GM21381 (cell line): ENCODE results near the gene ARHGAP26.

Experiments used
- ATAC-seq: cut with Tn5 transposase; IDR thresholded peaks from one replicate; pipeline ENCODE4 v1.9.1; 2021; ENCODE audit warnings: mild to moderate bottlenecking, moderate library complexity; ENCODE audit not compliant: unreplicated experiment

ARHGAP26 gene

GRCh38 chr5:143228597-143229293 is 458.6 kb downstream of the ARHGAP26 start:
- ATAC-seq: no peak

DNA sequence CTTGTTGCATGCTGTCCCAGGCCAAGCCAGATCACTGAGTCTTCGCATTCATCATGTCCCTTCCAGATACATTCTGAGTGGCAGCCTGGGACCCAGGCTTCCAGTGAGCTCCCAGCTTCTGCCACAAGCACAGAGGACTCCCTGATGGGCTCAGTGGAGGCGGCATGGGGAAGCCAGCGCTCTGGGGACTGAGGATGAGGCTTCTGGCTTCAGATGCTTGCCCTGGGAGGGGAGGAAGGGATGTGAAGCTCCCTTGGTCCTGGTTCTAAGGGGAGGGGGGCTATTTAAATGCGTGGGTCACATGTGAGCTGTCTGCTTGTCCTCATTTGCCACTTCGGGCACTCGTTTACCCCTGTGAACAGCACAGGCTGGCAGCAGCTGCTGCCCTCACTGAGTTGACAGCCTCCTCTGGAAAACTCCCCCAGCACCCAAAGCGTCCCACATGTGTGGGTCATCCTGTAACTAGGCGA is 459.3 kb downstream of the ARHGAP26 start:
- peak; percentile 35 for ATAC-seq

GRCh38 chr5:143229896-143230675 is 459.9 kb downstream of the ARHGAP26 start:
- peak; percentile 87 for ATAC-seq

DNA sequence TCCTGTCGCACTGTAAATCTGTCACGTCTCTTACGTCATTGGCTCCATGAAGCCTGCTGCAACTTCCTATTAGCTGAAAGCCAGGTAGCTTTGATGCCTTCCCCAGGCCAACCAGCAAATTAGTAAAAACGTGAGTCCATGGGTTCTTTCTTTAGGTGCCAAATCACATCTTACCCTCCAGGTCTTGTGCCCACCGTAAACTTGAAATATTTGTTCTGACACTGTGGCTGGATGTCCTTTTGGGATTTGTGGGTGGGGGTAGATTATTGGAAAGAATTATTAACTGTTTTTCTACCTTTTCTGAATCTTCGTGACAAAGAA is 460.5 kb downstream of the ARHGAP26 start:
- no peak for ATAC-seq

DNA sequence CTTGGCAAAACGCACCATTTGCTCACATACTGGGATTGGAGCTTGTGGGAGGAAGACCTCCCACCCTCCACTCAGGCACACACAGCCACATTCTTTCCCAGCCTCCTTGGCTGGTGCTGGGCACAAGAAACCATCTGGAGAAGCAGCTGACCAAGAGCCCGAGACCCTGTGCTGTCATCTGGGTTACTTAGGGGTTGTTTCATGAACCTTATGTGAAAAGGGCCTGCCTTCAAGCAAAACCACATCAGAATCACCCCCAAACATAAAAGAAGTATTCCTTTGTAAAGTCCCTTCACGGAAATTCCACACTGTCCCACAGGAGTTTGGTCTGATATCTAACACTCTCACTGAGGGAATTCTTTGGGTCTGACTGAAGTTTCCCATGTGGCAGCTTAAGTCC is 461.2 kb downstream of the ARHGAP26 start:
- ATAC-seq: no peak

- ATAC-seq: peak; percentile 25
Measured at GRCh38 chr5:143231973-143232812, 462.0 kb downstream of the ARHGAP26 start.

DNA sequence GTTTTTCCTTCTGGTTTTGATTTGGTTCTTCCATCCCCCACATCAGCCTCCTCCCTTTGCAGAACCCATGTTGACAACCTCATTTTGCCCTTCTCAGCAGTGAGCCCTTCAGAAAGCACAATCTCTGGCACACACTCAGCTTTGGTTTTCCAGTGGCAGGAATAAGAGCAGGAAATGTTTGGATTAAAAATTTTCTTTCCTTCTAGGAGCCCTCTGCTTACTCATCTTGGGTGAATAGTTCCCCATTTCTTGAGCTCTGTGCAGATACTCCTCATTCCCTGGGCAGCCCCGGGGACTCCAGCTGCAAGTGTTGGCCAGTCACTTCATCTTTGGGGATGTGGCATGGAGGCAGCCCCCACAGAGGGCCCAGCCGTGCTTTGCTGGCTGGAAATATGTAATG is 462.9 kb downstream of the ARHGAP26 start:
- ATAC-seq: no peak

- no peak for ATAC-seq
Measured at GRCh38 chr5:143234162-143234842, 464.1 kb downstream of the ARHGAP26 start.

DNA sequence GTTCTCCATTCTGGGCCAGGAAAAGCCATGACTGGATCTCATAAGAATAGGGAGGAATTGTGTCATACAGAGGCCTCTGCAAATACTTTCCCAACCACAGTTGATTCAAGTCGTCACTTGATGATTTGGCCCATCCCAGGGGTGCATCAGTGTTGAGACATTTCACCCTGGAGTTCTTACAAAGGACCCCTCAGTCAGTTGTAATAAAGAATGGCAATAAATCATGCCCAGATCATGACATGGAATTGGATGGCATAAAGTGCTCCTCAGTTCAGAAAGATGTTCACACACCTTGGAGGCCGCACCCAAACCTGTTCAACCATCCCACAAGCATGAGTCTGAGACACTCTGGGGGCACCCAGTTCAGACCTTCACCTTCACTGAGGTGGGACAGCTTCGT is 465.2 kb downstream of the ARHGAP26 start:
- ATAC-seq: no peak

DNA sequence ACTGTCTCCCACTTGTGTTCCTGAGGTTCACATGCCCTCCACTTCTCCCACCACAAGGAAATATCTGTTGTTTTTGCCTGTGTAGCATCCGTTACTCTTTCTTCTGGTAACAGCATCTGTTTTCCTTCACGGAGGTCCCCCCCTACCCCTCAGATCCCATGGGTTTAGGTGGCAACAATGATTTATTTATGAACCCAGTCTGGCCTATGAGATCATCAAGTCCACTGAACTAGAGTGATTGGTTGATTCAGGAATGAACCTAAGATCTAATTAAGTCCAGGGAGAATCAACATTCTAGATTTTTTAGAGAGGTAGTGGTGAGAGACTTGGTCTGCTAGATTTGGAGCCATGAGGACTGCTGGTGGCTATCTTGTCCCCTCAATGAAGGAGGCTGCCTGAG is 466.5 kb downstream of the ARHGAP26 start:
- ATAC-seq: no peak

DNA sequence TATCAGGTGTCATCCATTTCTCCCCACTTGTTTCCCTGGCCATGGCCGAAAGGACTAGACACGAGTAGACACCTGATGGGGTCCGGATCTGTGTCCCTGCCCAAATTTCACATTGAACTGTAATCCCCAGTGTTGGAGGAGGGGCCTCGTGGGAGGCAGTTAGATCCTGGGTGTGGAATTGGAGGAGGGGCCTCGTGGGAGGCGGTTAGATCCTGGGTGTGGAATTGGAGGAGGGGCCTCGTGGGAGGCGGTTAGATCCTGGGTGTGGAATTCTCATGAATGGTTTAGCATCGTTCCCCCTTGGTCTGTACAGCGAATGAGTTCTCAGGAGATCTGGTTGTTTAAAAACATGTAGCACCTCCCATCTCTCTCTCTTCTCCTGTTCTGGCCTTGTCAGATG is 467.5 kb downstream of the ARHGAP26 start:
- no peak for ATAC-seq

- no peak for ATAC-seq
Measured at GRCh38 chr5:143238620-143239019, 468.4 kb downstream of the ARHGAP26 start.

- ATAC-seq: no peak
Measured at GRCh38 chr5:143239882-143240518, 469.8 kb downstream of the ARHGAP26 start.

GRCh38 chr5:143241892-143242291 is 471.7 kb downstream of the ARHGAP26 start:
- ATAC-seq: no peak

DNA sequence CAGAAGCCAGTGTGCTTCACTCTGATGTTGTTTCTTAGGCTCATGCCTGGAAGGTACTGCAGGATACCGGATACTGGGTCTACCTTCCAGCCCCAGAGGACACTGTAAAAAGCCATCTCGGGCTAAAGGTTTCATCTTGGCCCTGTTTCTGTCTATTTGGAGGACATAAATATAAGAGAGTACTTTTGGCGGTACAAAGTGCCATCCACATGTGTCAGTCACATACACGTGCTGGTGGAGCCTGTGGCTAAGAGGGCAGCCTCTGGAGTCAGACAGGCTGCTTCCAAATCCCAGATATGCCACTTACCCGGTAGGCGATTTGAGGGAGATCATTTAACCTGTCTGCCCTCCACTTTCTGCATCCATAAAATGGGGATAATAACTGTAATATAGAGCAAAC is 472.9 kb downstream of the ARHGAP26 start:
- no peak for ATAC-seq

GRCh38 chr5:143244000-143244736 is 474.0 kb downstream of the ARHGAP26 start:
- ATAC-seq: no peak

DNA sequence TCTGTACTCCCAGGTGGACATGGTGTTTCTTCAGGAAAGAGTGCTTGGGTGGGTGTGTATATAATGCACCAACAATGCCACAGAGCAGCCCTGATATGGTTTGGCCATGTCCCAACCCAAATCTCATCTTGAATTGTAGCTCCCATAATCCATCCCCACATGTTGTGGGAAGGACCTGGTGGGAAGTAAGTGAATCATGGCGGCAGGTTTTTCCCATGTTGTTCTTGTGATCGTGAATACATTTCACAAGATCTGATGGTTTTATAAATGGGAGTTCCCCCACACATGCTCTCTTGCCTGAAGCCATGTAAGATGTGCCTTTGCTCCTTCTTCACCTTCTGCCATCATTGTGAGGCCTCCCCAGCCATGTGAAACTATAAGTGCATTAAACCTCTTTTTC is 474.8 kb downstream of the ARHGAP26 start:
- no peak for ATAC-seq

- no peak for ATAC-seq
Measured at GRCh38 chr5:143245929-143246561, 475.9 kb downstream of the ARHGAP26 start.

DNA sequence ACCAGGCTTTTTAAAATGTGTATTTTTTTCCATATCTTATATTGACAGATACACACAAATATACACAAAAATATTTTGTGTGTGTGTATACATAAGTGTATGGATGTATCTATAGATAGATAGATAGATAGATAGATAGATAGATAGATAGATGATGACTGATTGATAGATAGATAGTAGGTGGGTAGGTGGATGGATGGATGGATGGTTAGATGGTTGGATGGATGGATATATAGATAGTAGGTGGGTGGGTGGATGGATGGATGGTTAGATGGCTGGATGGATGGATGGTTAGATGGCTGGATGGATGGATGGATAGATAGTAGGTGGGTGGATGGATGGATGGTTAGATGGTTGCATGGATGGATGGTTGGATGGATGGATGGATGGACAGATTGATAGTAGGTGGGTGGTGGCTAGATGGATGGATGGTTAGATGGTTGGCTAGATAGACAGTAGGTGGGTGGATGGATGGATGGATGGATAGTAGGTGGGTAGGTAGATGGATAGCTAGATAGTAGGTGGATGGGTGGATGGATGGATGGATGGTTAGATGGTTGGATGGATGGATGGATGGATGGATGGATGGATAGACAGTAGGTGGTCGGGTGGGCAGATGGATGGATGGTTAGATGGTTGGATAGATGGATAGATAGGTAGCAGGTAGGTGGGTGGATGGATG is 477.1 kb downstream of the ARHGAP26 start:
- ATAC-seq: no peak
